GM21360 (cell line): ENCODE results near the gene SIK3.
A peak's percentile ranks its signal among the peaks of the same experiment; 100 is the strongest.

Experiments used
- ATAC-seq: cut with Tn5 transposase; IDR thresholded peaks from one replicate; pipeline ENCODE4 v1.9.1; 2021; ENCODE audit warnings: mild to moderate bottlenecking, moderate library complexity; ENCODE audit not compliant: unreplicated experiment

Gene SIK3

DNA sequence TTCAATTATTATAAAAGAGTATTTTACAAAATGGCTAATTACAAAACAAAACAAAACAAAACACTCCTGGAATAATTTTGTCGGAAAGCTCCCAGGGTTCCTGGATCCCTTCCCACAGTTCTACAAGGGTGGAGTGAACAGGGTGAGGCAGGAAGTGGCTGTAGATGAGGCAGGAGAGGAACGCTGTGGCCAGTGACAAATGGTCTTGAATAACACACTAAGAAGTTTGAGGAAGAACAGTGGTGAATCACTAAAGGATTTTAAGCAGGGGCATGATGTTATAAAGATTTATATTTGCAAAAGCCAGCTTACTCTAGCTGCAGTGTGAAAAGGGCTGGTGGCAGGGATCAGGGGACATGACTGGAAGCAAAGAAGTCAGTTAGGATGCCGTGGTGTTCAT lies 227.0 kb downstream of the SIK3 start:
- ATAC-seq, result no peak

DNA sequence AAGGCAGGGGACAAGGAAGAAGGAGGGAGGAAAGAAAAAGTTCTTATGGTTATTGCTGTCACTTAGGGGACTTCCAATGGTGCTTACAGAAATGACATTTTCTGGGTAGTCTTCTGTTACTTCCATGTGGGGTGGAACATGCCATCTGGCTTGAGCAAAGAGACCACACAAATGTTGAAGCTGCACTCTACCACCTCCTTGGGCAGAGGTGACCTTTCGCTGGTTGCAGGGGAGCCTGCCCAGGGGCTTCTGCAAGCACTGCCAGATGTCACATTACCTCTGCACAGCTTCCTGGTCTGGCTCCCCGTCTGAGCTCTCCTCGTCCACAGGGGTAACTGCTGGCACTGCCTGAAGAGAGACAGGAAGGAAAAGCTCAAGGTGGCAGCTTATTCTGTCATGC lies 228.2 kb downstream of the SIK3 start:
- ATAC-seq, result no peak

DNA sequence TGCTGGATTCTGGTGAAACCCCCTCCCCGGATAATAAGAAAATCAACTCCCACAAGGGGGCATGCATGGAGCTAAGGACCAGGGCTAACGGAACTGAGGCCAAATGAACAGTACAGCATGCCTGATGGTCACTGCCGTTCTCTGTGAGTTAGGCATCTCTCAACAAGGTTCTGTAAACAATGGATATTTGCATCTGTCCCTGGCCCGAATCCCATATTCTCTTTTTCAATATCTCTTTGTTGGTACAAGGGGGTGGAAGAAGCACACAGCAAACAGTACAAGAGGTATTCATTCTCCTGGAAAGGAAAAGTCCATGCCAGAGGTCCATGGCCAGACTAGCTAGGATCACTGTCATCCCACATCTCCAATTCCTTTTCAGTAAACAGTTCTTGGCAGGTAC lies 228.6 kb downstream of the SIK3 start:
- no peak for ATAC-seq

DNA sequence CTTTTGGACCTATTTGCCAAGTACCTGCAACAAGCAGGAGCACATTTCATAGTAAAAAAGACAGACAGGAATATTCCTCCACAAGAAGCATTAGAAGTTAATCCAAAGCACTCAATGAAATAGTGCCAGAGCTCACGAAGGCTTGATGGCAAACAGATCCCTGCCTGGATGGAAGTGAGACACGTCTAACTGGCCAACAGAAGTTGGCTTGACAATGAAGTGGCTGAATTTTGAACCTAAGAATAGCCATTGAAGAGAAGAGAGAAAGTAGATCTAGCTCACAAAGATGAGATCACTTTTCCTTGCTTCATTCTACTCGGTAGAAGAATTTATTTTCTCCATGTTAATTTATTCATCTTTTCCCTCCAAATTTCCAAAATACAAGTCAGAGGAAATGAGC lies 230.2 kb downstream of the SIK3 start:
- ATAC-seq, result no peak

DNA sequence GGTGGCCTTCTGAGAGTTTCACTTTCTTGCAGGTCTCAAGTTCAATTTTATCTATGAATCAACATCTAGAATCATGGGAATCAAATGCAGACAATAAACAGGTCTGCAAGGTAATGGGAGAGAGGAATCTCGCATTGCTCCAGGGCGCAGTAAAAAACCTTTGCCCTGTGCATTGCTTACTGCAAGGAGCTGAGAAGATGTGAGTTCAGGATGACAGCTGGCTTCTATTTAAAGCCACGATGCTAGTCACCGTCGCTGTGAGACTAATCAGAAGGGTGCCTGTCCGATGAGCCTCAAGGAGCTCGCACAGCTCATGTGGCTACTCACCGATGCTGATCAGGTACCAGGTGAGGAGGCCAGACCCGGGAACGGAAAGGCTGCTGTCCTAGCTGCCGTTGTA lies 230.6 kb downstream of the SIK3 start:
- no peak for ATAC-seq

DNA sequence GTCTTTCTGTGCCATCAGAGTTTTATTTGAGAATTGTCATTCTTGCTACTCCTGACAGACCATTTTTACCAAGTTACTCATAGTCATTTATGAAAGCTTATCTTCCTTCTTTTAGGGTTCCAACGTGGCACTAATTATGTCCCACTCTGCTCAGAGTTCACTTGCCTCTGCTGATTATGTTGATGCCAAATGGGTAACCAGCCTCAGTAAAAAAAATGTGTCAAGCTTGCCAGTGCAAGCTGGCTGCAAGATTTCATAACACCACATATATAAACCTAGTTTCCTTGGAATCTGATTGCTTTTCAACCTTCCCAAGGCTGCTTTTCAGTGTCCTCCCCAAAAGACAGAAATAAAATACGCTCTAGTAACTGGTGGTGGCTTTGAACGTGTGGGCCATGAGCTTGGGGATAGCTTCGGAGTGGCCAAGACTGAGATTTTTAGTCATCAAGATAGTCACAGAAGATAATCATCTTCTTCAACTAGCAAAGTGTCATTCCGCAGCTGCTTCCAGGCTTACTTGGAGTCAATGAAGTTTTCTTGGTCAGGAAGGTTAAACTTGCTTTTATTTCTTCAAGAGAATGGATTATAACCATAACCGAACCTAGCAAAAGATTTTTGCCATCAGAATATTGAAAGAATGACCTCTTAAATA lies 231.3 kb downstream of the SIK3 start:
- ATAC-seq, result no peak

DNA sequence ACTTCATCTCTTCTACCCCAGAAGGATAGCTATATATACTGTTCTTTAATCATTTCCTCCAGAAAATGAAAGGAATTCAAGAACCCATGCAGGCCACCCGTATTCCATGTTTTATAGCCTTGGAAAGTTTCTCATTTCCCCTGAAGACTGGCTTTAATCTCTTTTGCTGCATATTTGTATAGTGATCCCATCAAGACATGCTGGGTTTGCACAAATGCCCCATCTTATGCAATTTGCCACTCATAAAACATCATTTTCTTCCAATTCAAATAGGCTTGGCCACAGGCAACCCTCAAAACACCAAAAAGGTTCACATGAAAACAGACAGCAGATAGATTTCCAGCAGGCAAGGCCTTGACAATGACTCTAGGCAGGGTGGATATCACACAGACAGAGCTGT lies 232.5 kb downstream of the SIK3 start:
- no peak for ATAC-seq

DNA sequence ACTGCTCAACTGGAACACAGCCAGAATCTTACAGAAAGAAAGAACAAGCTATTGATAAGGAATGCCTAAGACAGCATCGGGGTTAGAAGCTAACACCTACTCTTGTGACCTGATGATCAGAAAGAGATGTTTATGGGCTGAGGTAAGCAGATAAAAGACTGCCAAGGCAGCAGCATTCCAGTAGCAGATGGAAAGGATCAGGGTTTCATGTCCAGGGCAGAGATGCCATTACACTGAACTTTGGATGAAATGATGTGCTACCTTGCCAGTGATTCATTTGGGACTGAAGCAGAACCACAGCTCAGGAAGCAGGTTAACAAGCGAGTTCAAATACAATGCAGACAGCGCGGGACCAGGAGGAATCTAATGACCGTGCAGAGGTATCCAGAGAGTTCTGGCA lies 233.7 kb downstream of the SIK3 start:
- ATAC-seq, result no peak

DNA sequence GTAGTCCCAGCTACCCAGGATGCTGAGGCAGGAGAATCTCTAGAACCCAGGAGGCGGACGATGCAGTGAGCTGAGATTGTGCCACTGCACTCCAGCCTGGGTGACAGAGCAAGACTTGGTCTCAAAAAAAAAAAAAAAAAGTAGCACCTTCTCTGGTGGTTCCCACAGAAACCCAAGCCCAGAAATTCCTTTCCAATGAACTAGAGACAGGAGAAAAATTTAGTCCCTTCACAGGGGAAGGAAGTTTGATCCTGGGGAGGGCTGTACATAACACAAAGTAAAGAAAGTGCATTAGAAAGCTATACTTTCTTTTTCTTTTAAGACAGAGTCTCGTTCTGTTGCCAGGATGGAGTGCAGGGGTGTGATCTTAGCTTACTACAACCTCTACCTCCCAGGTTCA lies 235.3 kb downstream of the SIK3 start:
- ATAC-seq, result no peak

DNA sequence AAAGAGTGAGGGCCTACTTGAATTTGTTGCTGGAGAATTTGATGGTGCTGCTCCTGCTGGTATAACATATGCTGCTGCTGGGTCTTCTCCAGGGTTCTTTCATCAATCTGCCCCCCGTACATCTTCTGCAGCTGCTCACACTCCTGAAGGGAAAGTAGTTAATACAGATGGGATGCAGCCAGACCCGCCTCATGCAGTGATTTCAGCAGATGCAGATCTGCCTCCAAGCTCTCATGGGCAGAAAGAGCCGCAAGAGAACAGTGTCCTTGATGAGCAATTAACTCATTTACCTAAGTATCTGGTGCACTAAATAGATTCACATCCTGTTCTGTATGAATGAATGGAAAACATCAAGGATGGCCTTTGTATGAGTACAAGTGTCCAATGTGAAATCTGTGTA lies 236.0 kb downstream of the SIK3 start:
- ATAC-seq, result no peak

DNA sequence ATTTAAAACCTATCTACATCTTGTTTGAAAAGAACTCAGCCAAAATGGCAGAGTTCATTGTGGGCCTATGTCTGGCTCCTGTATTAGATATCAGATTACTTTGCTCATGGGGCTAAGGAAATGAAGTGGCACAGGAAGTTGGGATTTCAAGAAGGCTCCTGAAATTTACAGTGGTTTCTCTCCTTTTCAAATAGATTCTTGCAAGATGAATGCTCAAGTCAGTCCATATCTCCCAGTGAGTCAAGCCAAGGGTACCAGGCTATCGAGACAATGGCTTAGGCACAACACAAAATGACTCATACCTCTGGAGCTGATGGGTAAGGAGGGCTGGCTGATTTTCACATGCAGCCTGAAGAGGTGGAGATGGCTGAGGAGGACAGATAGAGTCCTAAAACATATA lies 236.7 kb downstream of the SIK3 start:
- ATAC-seq, result no peak

DNA sequence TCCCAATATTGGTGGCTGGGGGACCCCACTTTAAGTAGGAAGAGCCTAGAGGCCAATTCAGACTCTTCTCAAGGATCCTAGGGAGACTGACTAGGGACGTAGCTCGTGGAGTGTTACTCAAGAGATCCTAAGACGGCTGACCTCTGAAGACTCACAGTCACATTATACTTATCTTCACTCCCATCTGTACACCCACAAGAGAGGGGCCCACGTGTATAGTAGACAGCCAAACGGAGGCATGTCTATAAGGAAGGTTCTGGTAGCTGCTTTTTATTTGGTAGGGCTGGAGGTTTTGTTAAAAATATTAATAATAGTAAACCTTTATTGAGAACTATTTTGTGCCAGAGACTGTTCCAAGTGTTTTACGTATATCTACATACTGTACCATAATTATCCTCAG lies 237.9 kb downstream of the SIK3 start:
- ATAC-seq, result no peak

DNA sequence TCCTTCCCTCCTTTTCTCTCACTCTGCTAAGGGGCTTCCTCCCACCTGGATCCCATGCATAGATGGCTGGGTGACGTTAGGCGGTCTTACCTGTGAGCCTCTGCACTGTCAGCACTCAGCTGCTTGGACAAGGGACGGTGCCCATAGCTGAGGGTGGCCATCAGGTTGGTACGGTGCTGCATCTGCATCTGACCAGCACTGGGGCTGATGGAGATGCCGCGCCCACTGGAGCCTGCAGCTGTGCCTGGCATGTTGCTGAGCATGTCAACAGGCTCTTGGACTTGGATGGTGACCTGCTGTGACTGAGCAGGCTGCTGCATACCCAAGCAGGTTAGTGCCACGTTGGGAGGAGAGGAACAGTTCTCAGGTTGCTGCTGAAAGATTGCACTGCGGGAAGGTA lies 239.1 kb downstream of the SIK3 start:
- ATAC-seq, result no peak

DNA sequence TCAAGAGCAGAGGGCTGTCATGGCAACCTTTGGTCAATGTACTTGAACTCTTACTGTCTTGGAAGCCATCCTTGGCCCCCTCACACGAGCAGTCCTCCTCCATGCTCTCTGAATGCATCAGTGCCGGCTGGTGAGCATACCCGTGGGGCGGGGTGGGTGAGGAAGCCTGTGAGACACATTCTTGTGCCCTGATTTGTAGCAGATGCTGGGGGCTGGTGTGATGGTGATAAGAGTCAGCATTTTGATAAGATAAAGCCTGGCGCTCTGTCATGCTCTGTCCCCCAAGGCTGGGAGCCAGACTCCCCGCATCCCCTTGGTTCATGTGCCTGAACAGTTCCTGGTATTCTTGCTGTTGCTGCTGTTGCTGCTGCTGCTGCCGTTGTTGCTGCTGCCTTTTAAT lies 240.3 kb downstream of the SIK3 start:
- ATAC-seq, result no peak

DNA sequence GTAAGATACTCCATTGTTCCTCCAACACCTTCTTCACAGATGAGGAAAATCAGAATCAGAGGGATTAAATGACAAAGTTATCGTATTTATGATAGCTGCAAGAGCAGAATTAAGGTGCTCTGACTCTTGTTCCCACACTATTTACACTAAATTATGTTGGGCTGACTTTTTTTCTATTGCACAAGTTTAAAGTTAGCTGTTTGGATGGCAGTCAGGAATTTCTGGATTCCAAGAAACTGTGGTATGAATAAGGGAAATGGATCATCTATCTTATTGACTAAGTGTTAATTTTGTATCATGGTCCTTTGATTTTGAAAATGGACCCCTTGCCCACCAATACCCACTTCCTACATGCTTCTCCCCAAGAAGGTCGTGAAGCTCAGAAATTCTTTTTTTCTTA lies 240.9 kb downstream of the SIK3 start:
- ATAC-seq, result no peak

DNA sequence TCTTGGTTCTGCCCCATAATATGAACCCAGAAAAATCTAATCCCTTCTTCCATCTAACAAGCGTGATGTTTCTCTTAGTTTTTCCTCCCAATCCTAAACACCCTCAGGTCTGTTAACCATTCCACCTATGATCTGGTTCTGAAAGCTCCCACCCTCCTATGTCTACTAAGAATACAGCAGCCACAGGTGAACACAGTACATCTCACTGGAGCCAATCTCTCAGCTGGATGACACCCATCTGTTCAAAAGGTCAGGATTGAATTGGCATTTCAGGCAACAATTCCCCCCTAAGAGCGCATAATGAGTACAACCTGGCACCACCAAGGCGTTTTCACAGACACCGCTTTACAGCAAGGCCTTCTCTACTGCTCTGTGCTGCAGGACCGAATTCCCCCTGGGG lies 241.8 kb downstream of the SIK3 start:
- no peak for ATAC-seq

DNA sequence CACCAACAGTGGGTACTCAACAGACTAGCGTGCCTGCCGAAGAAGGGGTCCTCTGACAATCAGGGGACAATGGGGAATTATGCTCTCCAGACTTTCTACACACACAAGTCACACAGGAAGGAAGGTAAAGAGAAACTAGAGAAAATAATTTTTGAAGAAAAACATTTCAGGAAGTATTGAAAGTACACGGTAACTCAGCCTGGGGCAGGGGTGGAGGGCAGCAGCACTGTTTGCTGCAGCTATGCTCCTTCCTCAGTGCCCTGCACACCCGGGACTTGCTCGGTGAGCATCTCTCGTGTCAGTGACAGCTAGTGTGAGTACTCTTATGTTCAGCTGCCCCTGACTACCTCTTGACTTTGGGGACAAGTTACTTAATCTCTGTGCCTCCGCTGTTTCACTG lies 242.8 kb downstream of the SIK3 start:
- no peak for ATAC-seq

DNA sequence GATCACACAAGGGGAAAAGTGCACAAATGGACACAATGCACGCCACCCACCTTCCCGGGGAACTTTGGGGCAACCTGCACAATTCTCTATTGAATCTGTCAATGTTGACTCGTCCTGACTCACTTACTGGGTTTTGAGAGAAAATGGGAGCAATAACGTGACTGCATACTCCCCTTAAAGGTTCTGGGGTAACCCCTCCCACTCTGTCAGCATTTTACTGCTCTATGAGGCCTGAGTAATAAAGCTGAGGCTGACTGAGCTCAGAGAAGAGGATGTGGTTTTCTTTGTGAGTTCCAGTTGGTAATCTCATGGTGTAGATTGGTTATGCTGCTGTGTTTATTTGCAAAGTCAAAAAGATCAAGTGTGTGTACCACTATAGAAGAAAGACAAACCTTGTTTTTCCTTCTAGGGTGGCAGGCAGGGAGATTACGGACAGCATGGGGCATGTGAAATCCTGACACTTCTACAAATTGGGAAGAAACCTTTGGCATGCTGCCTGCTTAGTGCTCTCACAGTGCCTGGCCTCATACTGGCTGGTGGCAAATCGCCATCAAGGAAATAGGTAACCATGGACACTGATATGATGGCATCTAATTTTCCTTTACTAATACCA lies 244.7 kb downstream of the SIK3 start:
- peak; percentile 86 for ATAC-seq

DNA sequence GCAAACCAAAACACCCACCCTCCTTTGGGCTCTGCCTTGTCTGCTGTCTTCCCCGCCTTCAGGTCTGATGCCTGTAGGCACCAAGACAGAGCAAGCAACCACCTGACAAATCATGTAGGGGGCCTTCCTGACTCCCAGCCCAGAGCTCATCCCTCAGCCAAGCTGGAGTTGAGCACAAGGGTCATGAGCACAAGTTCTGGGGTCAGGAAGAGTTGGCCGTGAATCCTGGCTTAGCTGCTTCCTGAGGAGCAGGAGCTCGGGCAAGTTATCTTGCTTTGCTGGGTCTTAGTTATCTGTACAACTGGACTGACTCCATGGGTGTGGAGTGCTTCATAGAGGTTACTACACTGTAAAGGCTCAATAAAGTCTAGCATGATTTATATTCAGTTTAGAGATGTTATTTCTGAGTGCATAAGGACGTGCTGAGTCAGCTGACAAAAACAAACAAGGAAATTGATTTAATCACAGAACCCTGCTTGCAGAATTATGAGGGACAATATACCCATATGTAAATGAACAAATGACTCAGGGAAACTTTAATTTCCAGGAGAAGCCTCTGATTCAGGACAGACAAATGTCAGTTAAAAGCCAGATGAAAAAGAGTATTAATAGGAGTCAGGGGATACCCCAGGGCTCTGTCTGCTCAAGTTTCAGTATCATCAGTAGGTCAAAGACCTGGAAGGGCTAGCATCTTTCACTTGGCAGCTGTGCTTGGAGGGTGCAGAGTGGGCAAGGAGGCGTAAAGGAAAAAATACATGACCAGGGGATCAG lies 245.8 kb downstream of the SIK3 start:
- ATAC-seq, result no peak

DNA sequence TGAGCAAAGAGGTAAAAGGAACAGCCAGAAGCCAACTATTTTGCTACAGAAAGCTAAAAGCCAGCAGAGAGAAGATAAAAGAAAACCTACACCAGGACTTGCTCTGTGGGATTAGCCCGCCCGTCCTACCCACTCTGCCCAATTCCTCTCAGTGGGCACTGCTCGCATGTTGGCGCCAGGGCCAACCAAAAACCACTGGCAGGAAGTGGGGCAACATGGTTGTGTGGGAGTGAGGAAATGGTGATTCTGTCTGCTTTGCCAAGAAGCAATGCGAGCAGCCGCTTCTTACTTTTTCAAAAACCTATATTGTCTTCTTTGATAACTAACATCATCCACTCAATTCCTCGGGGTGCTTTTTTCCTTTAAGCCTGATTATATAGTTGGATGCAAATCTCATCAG lies 246.6 kb downstream of the SIK3 start:
- ATAC-seq, result no peak

DNA sequence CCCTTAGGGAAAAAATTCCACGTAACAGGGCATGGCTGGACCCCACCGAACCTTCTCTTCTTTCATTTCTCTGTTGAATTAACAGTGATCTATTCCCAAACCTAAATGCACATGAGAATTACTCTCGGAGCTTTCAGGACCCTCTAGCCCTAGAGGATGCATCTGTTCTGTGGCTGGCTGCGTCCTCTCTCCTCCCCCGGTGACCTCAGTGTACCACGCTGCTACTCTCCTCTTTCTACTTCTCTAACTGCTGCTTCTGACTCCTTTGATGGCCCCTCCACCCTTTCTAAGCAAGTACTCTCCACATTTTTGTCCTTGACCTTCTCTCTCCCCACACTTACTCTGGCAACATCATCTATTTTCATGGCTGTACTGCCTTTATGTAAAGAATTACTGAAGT lies 248.7 kb downstream of the SIK3 start:
- ATAC-seq, result no peak

DNA sequence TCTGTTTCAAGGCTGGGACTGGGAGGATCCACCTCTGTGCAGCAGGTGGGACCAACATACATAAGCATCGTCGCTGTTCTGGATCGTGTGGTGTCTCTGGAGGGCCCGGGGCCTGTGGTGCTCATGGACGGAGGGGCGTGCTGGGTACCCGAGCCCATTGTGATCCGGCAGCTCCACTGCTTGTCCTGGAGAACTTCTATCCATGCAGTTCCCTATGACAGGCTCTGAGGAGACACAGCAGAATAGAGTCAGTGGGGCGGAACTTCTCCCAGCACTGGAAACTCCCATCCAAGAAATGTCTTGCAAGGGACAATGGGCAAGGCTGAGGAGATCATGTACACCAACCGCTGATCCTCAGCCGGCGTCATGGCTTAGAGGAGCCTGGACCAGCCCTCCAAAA lies 249.2 kb downstream of the SIK3 start:
- no peak for ATAC-seq
